Thymus (tissue), 11 donors: ENCODE results near the gene BICC1. TPM values are rescaled to one million over a fixed set of nuclear protein-coding genes. Genes with fewer than 3 reads are reported as not detected.

Source experiments
- DNase-seq, 9 donors: peaks; one replicate each; pipeline ENCODE4 v3.0.0-alpha.2; 2013; ENCODE audit warnings: low spot score in 9 of 9, low read depth in 6 of 9, missing footprints in 1 of 9
- H3K27ac ChIP-seq, 2 donors: one replicate each; pipeline ENCODE4 v1.5.1; 2013; ENCODE audit warnings: control low read depth in 1 of 2, low read depth in 1 of 2, low read length in 1 of 2, mild to moderate bottlenecking in 1 of 2, moderate library complexity in 1 of 2
- H3K27me3 ChIP-seq, 2 donors: one replicate each; pipeline ENCODE4 v1.5.1; 2013; ENCODE audit warnings: low read length in 1 of 2; ENCODE audit not compliant: control insufficient read depth in 2 of 2, insufficient read depth in 1 of 2
- H3K36me3 ChIP-seq, 2 donors: one replicate each; pipeline ENCODE4 v1.5.1; 2013; ENCODE audit warnings: low read length in 1 of 2, mild to moderate bottlenecking in 1 of 2, moderate library complexity in 1 of 2; ENCODE audit not compliant: control insufficient read depth in 2 of 2, insufficient read depth in 2 of 2
- H3K4me1 ChIP-seq, 2 donors: one replicate each; pipeline ENCODE4 v1.5.1; 2013; ENCODE audit warnings: low read length in 2 of 2; ENCODE audit not compliant: control insufficient read depth in 2 of 2, insufficient read depth in 2 of 2
- H3K4me3 ChIP-seq, 2 donors: one replicate each; pipeline ENCODE4 v1.5.1; 2013; ENCODE audit warnings: low read length in 2 of 2, control low read depth in 1 of 2, mild to moderate bottlenecking in 1 of 2
- H3K9me3 ChIP-seq, 2 donors: one replicate each; pipeline ENCODE4 v1.5.1; 2013; ENCODE audit warnings: low read length in 1 of 2, mild to moderate bottlenecking in 1 of 2; ENCODE audit not compliant: control insufficient read depth in 2 of 2, insufficient read depth in 1 of 2
- WGBS: extraction: QIAGEN DNeasy Blood & Tissue Kit; methylation state at CpG from one replicate; pipeline ENCODE4 v1.1.7; 2013; 5-methylcytosine and 5-hydroxymethylcytosine counted together
- polyA plus RNA-seq: library from polyadenylated mRNA; stranded (reverse); fragments of 200-250 nt; gene quantifications from one replicate; pipeline ENCODE4 v1.2.3, GENCODE V29; 2013
- total RNA-seq: library from RNA; stranded (reverse); fragments of 120-200 nt; gene quantifications from one replicate; pipeline ENCODE4 v1.2.4, GENCODE V29; 2013
- donor health status: healthy.

The BICC1 gene
- total and polyA plus RNA-seq, 2 donors: 1.8 to 1.9 TPM

DNA sequence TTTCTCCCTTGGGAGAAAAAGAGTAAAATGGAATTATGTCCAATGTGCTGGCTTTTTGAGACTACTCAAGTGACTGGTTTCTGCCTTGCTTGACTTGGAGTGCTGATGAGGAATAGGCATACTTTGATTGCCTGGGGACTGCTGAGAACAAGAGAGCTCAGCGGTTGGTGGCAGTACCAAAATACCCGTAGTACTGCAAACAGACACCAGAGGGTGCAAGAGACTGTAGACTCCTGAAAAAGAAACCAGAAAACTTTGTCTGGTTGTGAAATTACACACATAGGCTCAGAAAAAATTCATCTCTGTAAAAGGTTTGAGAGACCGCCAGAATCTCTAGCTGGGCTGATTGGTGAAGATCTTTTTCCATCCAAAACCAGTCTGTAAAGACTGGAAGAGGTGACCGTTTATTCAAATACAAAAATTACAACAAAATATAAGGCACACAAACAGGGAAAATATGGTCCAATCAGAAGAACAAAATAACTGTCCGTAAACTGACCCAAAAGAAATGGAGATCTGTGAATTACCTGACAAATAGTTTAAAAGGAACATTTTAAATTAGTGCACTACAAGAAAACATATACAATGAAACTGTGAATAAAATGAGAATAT, 18.5 kb downstream of the BICC1 start:
- H3K4me3 ChIP-seq: no peak overlapping the region
- H3K9me3 ChIP-seq: no peaks in the 10 kb centered on the region
- H3K27me3 ChIP-seq: no peaks in the 10 kb centered on the region
- WGBS: 58% methylated on average over 5 of the region's 5 CpGs
- no peak overlapping the region for H3K27ac ChIP-seq
- peak in 7 of 9 donors; percentile 28 to 73 (median 59) for DNase-seq
- no peaks in the 10 kb centered on the region for H3K36me3 ChIP-seq
- no peaks in the 10 kb centered on the region for H3K4me1 ChIP-seq

DNA sequence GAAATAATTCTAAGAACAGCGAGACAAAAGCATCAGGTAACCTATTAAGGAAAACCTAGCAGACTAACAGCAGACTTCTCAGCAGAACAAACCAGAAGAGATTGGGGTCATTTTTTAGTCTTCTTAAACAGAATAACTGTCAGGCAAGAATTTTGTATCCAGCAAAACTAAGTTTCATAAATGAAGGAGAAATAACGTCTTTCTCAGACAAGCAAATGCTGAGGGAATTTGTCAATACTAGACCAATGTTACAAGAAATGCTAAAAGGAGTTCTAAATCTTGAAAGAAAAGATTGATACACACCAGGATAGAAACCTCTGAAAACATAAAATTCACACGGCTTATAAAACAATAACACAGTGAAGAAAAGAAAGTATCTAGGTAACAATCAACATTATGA, 22.6 kb downstream of the BICC1 start:
- no peak overlapping the region for H3K27ac ChIP-seq
- WGBS: 98% methylated on average over 3 of the region's 3 CpGs
- no peak overlapping the region for H3K4me3 ChIP-seq
- DNase-seq: no peak
- no peaks in the 10 kb centered on the region for H3K9me3 ChIP-seq
- H3K4me1 ChIP-seq: no peaks in the 10 kb centered on the region
- H3K36me3 ChIP-seq: no peaks in the 10 kb centered on the region
- no peaks in the 10 kb centered on the region for H3K27me3 ChIP-seq

DNA sequence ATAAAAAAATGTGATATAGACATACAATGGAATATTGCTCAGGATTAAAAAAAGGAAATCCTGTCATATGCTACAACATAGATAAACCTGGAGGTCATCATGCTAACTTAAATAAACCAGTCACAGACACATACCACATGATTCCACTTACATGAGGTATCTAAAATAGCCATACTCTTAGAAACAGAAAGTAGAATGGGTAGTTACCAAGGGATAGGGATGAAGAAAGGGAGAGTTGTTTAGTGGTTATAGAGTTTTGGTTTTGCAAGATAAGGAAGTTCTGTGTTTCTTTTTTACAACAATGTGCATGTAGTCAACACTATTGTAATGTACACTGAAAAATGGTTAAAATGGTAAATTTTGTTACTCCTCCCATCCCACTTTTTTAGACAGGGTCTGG, 30.5 kb downstream of the BICC1 start:
- Histone ChIP-seq H3K36me3 (no peaks in the 10 kb centered on the region), H3K4me1 (no peaks in the 10 kb centered on the region), H3K4me3 (no peak overlapping the region), H3K27ac (no peak overlapping the region), H3K9me3 (no peaks in the 10 kb centered on the region), H3K27me3 (no peaks in the 10 kb centered on the region)
- no peak for DNase-seq

DNA sequence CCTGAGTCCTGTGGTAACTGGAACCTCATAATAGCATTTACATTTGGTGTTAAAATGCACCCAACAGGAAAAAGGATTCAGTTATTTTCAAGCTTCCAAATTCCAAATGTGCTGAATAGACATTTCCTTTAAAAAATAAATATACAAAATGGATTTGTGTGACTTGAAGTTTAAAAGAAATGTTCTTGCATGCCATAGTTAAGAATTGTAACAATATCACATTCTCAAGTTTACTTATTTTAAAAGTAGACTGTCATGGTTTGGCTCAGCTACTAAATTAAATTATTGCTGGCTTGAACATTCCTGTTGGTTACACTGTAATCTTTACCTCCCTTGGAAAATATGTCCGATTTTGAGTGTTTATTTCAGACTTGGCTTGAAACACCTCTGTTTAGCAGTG, 31.5 kb downstream of the BICC1 start:
- no peaks in the 10 kb centered on the region for H3K4me1 ChIP-seq
- no peak for DNase-seq
- H3K4me3 ChIP-seq: no peak overlapping the region
- H3K27ac ChIP-seq: no peak overlapping the region
- H3K36me3 ChIP-seq: no peaks in the 10 kb centered on the region
- H3K9me3 ChIP-seq: no peaks in the 10 kb centered on the region
- 96% methylated on average over 1 of the region's 1 CpG for WGBS
- H3K27me3 ChIP-seq: no peaks in the 10 kb centered on the region

DNA sequence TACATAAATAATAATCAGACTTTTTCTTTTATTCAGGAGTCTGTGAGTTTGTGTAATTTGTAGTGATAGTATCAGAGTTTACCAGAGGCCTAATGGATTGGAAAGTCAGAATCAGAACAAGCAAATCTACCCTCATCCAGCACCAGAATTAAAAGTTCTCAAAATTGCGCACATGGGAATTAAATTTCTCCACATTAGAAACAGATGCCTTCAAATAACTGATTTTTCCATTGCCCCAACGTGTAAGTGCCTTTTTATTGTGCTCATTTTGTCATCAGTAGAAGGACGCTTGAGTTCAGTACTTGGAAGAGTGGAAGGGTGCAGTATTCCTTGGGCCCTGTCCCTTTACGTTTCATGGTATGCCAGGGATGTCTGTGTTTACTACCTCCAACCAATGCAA, 32.8 kb downstream of the BICC1 start:
- no peak overlapping the region for H3K4me3 ChIP-seq
- H3K36me3 ChIP-seq: no peaks in the 10 kb centered on the region
- DNase-seq: no peak
- no peaks in the 10 kb centered on the region for H3K9me3 ChIP-seq
- WGBS: 93% methylated on average over 4 of the region's 4 CpGs
- H3K4me1 ChIP-seq: no peaks in the 10 kb centered on the region
- H3K27me3 ChIP-seq: no peaks in the 10 kb centered on the region
- H3K27ac ChIP-seq: no peak overlapping the region

DNA sequence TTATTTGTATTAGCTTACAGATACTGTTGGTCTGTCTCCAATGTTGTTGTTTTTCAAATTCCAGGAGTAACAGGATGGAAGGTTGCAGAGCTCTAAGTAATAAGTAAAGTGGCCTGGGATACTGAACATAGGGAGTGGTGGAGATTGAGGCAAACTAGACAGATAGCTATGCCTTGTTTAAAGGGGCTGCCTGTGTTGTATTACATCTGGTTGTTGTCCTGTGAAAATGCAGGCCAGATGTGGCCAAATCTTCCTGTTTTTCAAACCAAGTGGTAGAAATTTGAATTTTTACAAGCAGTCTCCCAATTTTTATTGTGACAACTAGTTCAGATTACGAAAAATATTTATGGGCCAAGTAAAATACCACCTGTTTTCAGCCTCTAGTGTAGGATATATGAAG, 33.5 kb downstream of the BICC1 start:
- no peaks in the 10 kb centered on the region for H3K4me1 ChIP-seq
- no peak for DNase-seq

DNA sequence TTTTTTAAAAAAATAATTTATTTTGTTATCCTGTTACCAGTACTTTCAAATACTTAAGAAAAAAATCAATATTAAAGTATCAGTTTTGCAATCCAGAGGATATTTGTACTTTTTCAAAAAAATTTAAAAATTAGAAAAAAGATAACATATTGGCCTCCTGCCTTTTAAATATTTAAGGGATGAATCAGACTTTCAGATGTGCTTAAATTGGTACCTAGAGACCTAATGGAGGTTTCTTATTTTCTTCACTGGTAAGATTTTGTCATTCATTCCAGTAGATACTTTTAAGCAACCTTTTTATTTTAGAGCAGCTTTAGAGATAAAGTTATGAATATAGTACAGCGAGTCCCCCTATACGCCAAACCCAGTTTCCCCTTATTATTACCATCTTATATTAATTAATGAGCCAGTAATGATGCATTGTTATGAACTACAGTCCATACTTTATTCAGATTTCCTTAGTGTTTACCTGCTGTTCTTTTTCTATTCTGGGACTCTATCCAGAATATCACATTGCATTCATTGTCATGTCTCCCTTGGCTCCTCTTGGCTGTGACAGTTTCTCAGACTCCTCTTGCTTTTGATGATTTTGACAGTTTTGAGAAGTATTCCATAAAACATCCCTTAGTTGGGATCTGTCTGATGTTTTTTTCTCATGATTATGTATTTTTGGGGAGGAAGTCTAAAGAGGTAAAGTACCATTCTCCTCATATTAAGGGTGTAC, 34.2 kb downstream of the BICC1 start:
- DNase-seq: no peak
- 97% methylated on average over 2 of the region's 2 CpGs for WGBS

More for the DNA sequence above, 33.5 kb downstream of the BICC1 start:
- H3K27ac ChIP-seq: no peak overlapping the region
- WGBS: 92% methylated on average over 1 of the region's 1 CpG
- H3K27me3 ChIP-seq: no peaks in the 10 kb centered on the region
- H3K4me3 ChIP-seq: no peak overlapping the region
- no peaks in the 10 kb centered on the region for H3K36me3 ChIP-seq
- no peaks in the 10 kb centered on the region for H3K9me3 ChIP-seq

DNA sequence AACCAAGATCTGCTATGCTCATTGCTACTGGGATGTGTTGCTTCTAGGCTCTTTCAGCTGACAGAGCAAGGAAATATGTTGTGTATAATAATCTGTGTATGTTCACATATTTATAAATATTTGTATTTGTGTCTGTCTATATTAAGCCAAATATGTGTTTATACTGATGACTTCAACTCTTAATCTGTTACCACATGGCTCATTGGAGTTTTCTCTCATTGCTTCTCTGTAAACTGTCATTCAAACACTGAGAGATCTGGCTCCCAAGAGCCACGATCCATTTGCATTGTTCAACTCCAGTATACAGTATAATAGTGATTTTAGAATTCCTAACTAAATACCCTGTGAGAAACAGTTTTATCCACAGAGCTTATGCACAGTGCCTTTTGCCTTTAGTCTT, 35.3 kb downstream of the BICC1 start:
- 88% methylated on average over 1 of the region's 1 CpG for WGBS
- Histone ChIP-seq H3K27ac (no peak overlapping the region), H3K4me1 (no peaks in the 10 kb centered on the region), H3K36me3 (no peaks in the 10 kb centered on the region), H3K4me3 (no peak overlapping the region), H3K27me3 (no peaks in the 10 kb centered on the region), H3K9me3 (no peaks in the 10 kb centered on the region)
- DNase-seq: no peak

More for the DNA sequence above, 34.2 kb downstream of the BICC1 start:
- Histone ChIP-seq H3K9me3 (no peaks in the 10 kb centered on the region), H3K36me3 (no peaks in the 10 kb centered on the region), H3K27me3 (no peaks in the 10 kb centered on the region), H3K27ac (no peak overlapping the region), H3K4me1 (no peaks in the 10 kb centered on the region), H3K4me3 (no peak overlapping the region)

DNA sequence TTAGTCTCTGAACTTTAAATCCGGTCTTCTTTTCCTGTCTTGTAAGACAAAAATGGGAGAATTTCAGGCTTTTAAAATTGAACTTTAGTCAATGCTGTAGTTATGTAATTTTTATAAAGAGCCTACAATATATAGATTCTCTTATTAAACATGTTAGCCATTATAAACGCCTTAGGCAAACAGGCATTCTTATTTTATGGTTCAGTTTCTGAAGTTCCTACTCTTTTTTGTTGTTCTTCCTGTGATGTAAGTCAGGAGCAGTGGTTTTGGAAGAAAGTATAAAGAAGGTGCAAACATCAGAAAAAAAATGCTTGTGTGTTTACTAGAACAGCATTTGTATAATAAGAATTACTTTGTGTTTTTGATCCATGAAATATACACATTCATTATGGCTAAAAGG, 41.6 kb downstream of the BICC1 start:
- no peak overlapping the region for H3K4me3 ChIP-seq
- DNase-seq: no peak
- whole genome bisulfite sequencing: 95% methylated on average over 2 of the region's 2 CpGs
- no peaks in the 10 kb centered on the region for H3K4me1 ChIP-seq
- H3K27me3 ChIP-seq: no peaks in the 10 kb centered on the region
- no peaks in the 10 kb centered on the region for H3K9me3 ChIP-seq
- H3K27ac ChIP-seq: no peak overlapping the region
- H3K36me3 ChIP-seq: no peaks in the 10 kb centered on the region
